Gastrocnemius medialis (tissue), 4 donors: ENCODE measurements around the gene ASTN1.

Experiments
- CTCF ChIP-seq, 5 experiments: fragments of 450-650 bp in 3 of 5; fragments of 200-600 bp in 2 of 5; sonication (generic) in 2 of 5; IDR thresholded peaks in 4 of 5; conservative IDR thresholded peaks in 1 of 5; 1 replicate in 4 of 5; 2 replicates in 1 of 5; pipeline ENCODE4 v1.5.1; 2016 to 2019; ENCODE audit warnings: antibody characterized with exemption in 5 of 5, mild to moderate bottlenecking in 3 of 5, moderate library complexity in 3 of 5
- POLR2A ChIP-seq, 2 donors: fragments of 450-650 bp; IDR thresholded peaks; one replicate each; pipeline ENCODE4 v1.6.1; 2017; ENCODE audit warnings: antibody characterized with exemption in 2 of 2, mild to moderate bottlenecking in 2 of 2, moderate library complexity in 2 of 2

GRCh38 chr1:176926330-176927086 is 238.0 kb downstream of the ASTN1 start:
- TF ChIP-seq CTCF (IDR thresholded peaks at IDR 0.05 in 4 of 5, conservative IDR thresholded peaks at IDR 0.05 in 1 of 5) (no peak), POLR2A (IDR thresholded peaks at IDR 0.05) (no peak)
